GM12878 (cell line): ENCODE measurements around the gene LRRC52. TPM values are rescaled to one million over a fixed set of nuclear protein-coding genes. Genes with fewer than 3 reads are reported as not detected.

Experiments used
- ATAC-seq: fragments of 200-7000 bp; cut with Tn5 transposase; 3 replicates; pipeline ENCODE4 v1.9.1; 2020; ENCODE audit warnings: mild to moderate bottlenecking, moderate library complexity
- BruUV-seq: library from RNA; stranded (reverse); fragments of 400-500 nt; replicated peaks from 2 replicates; lab custom pipeline; 2021; lab: Mats Ljungman, UMichigan
- CTCF ChIA-PET: fragments of 300-600 bp; sonication (Branson Sonifier 250); formaldehyde crosslinking; extraction: SDS; loops from one replicate; lab custom pipeline; 2021; ENCODE audit warnings: inconsistent platforms; lab: Yijun Ruan, JAX
- POLR2A ChIA-PET: fragments of 350-600 bp; formaldehyde crosslinking; extraction: SDS; loops from one replicate; lab custom pipeline; 2021; ENCODE audit warnings: inconsistent platforms; lab: Charles Lee
- RAD21 ChIA-PET: fragments of 300-600 bp; sonication (Branson Sonifier 250); formaldehyde crosslinking; loops from one replicate; lab custom pipeline; 2023; ENCODE audit warnings: antibody characterized with exemption; ENCODE audit not compliant: unreplicated experiment; lab: Charles Lee
- SMC1A ChIA-PET: fragments of 300-600 bp; sonication (Branson Sonifier 250); formaldehyde crosslinking; loops from one replicate; lab custom pipeline; 2023; ENCODE audit not compliant: unreplicated experiment, uncharacterized antibody; lab: Charles Lee
- DNase-seq: peaks from one replicate; pipeline ENCODE4 v3.0.0-alpha.2; 2011; ENCODE audit warnings: low read depth, low spot score
- FAIRE-seq: peaks from 3 replicates; lab custom pipeline; 2011; peaks lifted over from hg19 to GRCh38; lab: Jason Lieb, UNC
- H2AFZ ChIP-seq: 2 replicates; pipeline ENCODE4 v1.6.0; 2011; ENCODE audit warnings: low read depth, low read length, control low read depth; ENCODE audit not compliant: control insufficient read depth
- H3K27ac ChIP-seq: 2 replicates; pipeline ENCODE4 v1.5.1; 2011; ENCODE audit warnings: control low read depth; ENCODE audit not compliant: control insufficient read depth, insufficient read depth
- H3K27me3 ChIP-seq, 2 experiments: replicated peaks in 1 of 2; 2 replicates each; pipeline versions ENCODE4 v1.6.0 to v1.6.1; 2011; ENCODE audit warnings: low read length in 1 of 2; ENCODE audit not compliant: control insufficient read depth in 2 of 2, insufficient read depth in 2 of 2
- H3K36me3 ChIP-seq, 2 experiments: 2 replicates each; pipeline ENCODE4 v1.5.1; 2011; ENCODE audit warnings: low read length in 1 of 2; ENCODE audit not compliant: control insufficient read depth in 2 of 2, insufficient read depth in 2 of 2
- H3K4me1 ChIP-seq: 2 replicates; pipeline ENCODE4 v1.6.1; 2011; ENCODE audit warnings: mild to moderate bottlenecking, low read length, moderate library complexity, mixed read lengths; ENCODE audit not compliant: control insufficient read depth, insufficient read depth
- H3K4me2 ChIP-seq: 2 replicates; pipeline ENCODE4 v1.6.0; 2011; ENCODE audit warnings: control low read depth; ENCODE audit not compliant: control insufficient read depth, insufficient read depth
- H3K4me3 ChIP-seq: fragments of 200-600 bp; sonication (generic); 2 replicates; pipeline ENCODE4 v1.5.1; 2016
- H3K79me2 ChIP-seq: 2 replicates; pipeline ENCODE4 v1.6.0; 2011; ENCODE audit warnings: low read length; ENCODE audit not compliant: control insufficient read depth, insufficient read depth
- H3K9ac ChIP-seq: 2 replicates; pipeline ENCODE4 v1.8.0; 2011; ENCODE audit warnings: low read length, control low read depth, mixed read lengths; ENCODE audit not compliant: control insufficient read depth, insufficient read depth
- H3K9me3 ChIP-seq: replicated peaks from 3 replicates; pipeline ENCODE4 v1.5.1; 2011; ENCODE audit warnings: mild to moderate bottlenecking, low read length; ENCODE audit not compliant: control insufficient read depth, insufficient read depth
- H4K20me1 ChIP-seq: 2 replicates; pipeline ENCODE4 v1.6.0; 2011; ENCODE audit not compliant: control insufficient read depth, insufficient read depth
- HCFC1 ChIP-seq: fragments of 150-350 bp; IDR thresholded peaks from 2 replicates; pipeline ENCODE4 v1.6.1; 2014; ENCODE audit warnings: low read length
- NKRF ChIP-seq: fragments of 450-650 bp; conservative IDR thresholded peaks from 2 replicates; pipeline ENCODE4 v1.6.1; 2017; ENCODE audit warnings: mild to moderate bottlenecking, moderate library complexity
- PML ChIP-seq: IDR thresholded peaks from 2 replicates; pipeline ENCODE4 v1.6.1; 2012; ENCODE audit warnings: low read length, inconsistent platforms
- POU2F2 ChIP-seq: IDR thresholded peaks from 3 replicates; pipeline ENCODE4 v1.6.1; 2011; ENCODE audit warnings: low read depth, mild to moderate bottlenecking, low read length, borderline replicate concordance
- REST ChIP-seq: IDR thresholded peaks from 2 replicates; pipeline ENCODE4 v1.6.1; 2012; ENCODE audit warnings: mild to moderate bottlenecking, low read depth, low read length
- ZNF622 ChIP-seq: fragments of 450-650 bp; IDR thresholded peaks from 2 replicates; pipeline ENCODE4 v1.6.1; 2017; ENCODE audit warnings: mild to moderate bottlenecking, inconsistent platforms
- WGBS: methylation state at CpG from one replicate; pipeline ENCODE4 v1.1.6; 2016; ENCODE audit warnings: low lambda C conversion rate; ENCODE audit not compliant: insufficient replicate concordance, insufficient coverage; ENCODE audit errors: missing lambda C conversion rate; 5-methylcytosine and 5-hydroxymethylcytosine counted together
- in situ Hi-C: fragments of 300-500 bp; cut with MboI; formaldehyde crosslinking; loops from 9 replicates; pipeline ENCODE4 v1.14.3; 2018; ENCODE audit warnings: mixed read lengths
- intact Hi-C: fragments of 100-400 bp; cut with micrococcal nuclease; formaldehyde crosslinking; loops from one replicate; pipeline ENCODE4 v1.14.2; 2022; ENCODE audit not compliant: unreplicated experiment
- polyA plus RNA-seq, 11 experiments: library from polyadenylated mRNA; depleted of rRNA in 4 of 11; unstranded in 6 of 11; stranded (reverse) in 5 of 11; fragments of >200 nt; fragmentation: Nextera tagmentation in 4 of 11; fragmentation: Illumina TruSeq in 1 of 11; extraction: Ambion mirVana in 4 of 11; extraction: Trizol in 1 of 11; gene quantifications; 1 replicate in 1 of 11; 2 replicates in 10 of 11; pipeline versions ENCODE4 v1.2.1 to v1.2.3, GENCODE V29; 2011 to 2016; ENCODE audit warnings: inconsistent platforms in 2 of 11, missing spikeins in 2 of 11, low read depth in 1 of 11
- total RNA-seq, 4 experiments: library from RNA; depleted of rRNA in 3 of 4; stranded (reverse); fragments of >200 nt in 3 of 4; fragmentation: Illumina TruSeq in 1 of 4; extraction: Trizol in 1 of 4; gene quantifications; 2 replicates each; pipeline versions ENCODE4 v1.2.1 to v1.2.3, GENCODE V29; 2013 to 2021

The LRRC52 gene
- total and polyA plus RNA-seq, 10 of the 15 experiments (the other 5 are each of a cell fraction or from before 2014, with no cell fraction given): not detected

- FAIRE-seq: no peak
- CTCF ChIA-PET: no interaction called here
- H3K27me3 ChIP-seq: no peaks in the 10 kb centered on the region
- intact Hi-C loops (no loop called here), in situ Hi-C loops (no loop called here)
- H3K9ac ChIP-seq: no peak overlapping the region
- no peak overlapping the region for H3K27ac ChIP-seq
- H3K4me1 ChIP-seq: no peaks in the 10 kb centered on the region
- no peaks in the 10 kb centered on the region for H3K9me3 ChIP-seq
- H3K79me2 ChIP-seq: no peaks in the 10 kb centered on the region
- no peak for DNase-seq
- H3K4me2 ChIP-seq: no peak overlapping the region
- H3K4me3 ChIP-seq: no peak overlapping the region
- no peaks in the 10 kb centered on the region for H4K20me1 ChIP-seq
- TF ChIP-seq NKRF (no peak), REST (no peak), POU2F2 (no peak), HCFC1 (no peak), PML (no peak), ZNF622 (no peak)
- WGBS: 26% methylated on average over 4 of the region's 4 CpGs
- SMC1A ChIA-PET: no interaction called here
- RAD21 ChIA-PET: no interaction called here
- POLR2A ChIA-PET: no interaction called here
- no TSS peak for BruUV-seq
- no peaks in the 10 kb centered on the region for H3K36me3 ChIP-seq
- no peak for ATAC-seq
- no peak overlapping the region for H2AFZ ChIP-seq
Observed at GRCh38 chr1:165520646-165521045, 23.2 kb upstream of the LRRC52 start.
